Ramos (cell line): ENCODE measurements around the gene B3GALNT1.

Experiments used
- in situ Hi-C: fragments of 300-500 bp; cut with MboI; formaldehyde crosslinking; loops from one replicate; pipeline ENCODE4 v1.14.3; 2022; ENCODE audit warnings: low sequenced_read_pairs; ENCODE audit not compliant: unreplicated experiment

The B3GALNT1 gene, protein sequence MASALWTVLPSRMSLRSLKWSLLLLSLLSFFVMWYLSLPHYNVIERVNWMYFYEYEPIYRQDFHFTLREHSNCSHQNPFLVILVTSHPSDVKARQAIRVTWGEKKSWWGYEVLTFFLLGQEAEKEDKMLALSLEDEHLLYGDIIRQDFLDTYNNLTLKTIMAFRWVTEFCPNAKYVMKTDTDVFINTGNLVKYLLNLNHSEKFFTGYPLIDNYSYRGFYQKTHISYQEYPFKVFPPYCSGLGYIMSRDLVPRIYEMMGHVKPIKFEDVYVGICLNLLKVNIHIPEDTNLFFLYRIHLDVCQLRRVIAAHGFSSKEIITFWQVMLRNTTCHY

DNA sequence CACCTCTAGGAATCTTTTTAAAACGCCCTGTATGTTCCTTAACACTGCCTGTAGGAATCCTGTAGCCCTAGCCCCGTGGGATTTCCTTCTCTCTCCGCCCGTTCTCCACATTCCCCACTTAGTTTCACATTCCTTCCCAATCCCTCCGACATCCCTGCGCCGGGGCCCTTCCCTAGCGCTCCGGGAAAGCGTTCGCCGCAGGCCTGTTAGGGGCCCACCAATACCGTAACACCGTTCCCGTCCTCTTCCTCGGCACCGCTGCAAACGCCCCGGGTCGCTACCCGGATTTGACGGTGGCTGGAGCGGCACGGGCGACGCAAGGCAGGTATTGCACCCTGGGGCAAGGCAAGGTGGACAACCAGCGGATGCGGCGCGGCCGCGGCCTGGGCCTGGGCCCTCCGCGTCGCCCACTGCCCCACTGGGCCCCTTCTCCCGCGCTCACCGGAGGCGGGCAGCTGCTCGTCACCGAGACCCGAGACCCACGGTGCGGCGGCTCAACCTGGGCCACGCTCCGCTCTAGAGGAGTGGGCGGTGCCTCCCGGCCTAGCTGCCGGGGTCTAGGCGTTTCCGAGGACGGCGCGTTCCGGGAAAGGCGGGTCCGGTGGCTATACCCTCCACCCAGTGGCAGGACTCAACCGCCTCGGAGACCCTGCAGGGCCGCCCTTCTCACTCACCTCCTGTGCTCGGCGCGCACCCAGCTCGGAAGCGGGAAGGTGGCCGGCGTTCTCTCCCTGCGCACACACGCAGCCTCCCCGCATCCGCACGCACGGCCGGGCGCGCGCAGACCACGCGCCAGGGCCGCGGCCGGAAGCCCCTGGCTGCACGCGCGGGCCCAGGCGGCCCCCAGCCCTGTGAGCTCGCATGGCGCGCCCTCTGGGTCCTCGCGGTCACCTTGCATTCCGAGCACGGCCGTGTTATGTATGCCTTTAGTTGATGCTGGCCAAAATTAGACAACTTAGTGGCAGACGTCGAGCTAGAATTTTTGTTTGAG lies at the start of gene B3GALNT1:
Gene B3GALNT1 (minus strand): TSS at position 789 of the 991 bp plus-strand sequence. CDS start 18,595 bp downstream, outside the sequence.
- in situ Hi-C loops = no loop called here

GRCh38 chr3:161153480-161153879 lies 48.3 kb upstream of the B3GALNT1 start:
- in situ Hi-C loops = no loop called here

GRCh38 chr3:161150001-161150525 lies 44.9 kb upstream of the B3GALNT1 start:
- in situ Hi-C loops = no loop called here

- in situ Hi-C loops = no loop called here
Measured at GRCh38 chr3:161149529-161149928, 44.4 kb upstream of the B3GALNT1 start.

- in situ Hi-C loops = no loop called here
Measured at GRCh38 chr3:161148832-161149475, 43.8 kb upstream of the B3GALNT1 start.

- in situ Hi-C loops = no loop called here
Measured at GRCh38 chr3:161142486-161142885, 37.3 kb upstream of the B3GALNT1 start.

DNA sequence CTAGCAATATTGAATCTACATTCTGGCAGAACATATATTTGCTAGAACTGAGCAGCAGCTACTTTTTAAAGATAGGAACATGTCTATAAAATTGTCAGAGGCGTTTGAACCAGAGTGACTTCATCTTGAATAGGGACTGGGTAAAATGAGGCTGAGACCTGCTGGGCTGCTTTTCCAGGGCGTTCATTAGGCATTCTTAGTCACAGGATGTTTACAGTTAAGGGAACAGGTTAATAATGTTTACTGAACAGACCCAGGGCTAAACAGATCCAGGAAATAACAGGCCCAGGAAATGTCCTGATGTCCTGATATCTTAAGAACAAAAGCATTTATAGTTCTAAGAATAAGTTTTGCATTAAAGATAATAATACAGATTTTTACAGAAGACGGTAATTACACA lies 34.5 kb upstream of the B3GALNT1 start:
- in situ Hi-C loops = no loop called here

DNA sequence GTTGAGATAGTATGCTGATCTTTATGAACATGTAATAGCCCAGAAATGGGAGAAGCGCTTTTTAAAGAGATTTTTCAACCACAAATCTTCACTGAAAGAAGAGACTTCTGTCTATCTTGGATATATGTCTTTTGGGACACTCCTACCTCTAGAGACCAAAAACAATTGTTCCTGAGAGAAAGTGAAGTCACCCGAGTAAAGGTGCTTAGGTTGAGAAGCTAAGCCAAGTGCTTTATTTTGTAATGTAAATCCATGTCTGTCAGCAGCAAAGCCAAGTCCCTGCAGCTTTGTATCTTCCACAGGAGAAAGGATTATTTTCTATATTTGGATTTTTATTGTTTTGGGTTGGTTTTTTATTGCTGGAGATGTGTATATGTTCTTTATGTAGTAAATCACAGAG lies 32.1 kb upstream of the B3GALNT1 start:
- in situ Hi-C loops = no loop called here

DNA sequence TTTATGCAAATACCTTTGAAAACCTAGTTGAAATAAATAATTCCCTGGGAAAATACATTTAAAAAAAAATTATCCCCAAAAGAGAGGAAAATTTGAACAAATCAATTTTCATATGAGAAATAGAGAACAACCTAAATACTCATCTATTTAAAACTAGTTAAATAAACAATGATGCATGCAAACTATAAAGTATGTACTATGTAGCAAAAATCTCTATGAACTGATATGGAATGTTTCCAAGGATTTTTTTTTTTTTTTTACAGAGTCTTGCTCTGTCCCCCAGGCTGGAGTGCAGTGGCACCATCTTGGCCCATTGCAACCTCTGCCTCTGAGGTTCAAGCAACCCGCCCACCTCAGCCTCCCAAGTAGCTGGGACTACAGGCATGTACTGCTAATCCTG lies 27.2 kb upstream of the B3GALNT1 start:
- in situ Hi-C loops = no loop called here

DNA sequence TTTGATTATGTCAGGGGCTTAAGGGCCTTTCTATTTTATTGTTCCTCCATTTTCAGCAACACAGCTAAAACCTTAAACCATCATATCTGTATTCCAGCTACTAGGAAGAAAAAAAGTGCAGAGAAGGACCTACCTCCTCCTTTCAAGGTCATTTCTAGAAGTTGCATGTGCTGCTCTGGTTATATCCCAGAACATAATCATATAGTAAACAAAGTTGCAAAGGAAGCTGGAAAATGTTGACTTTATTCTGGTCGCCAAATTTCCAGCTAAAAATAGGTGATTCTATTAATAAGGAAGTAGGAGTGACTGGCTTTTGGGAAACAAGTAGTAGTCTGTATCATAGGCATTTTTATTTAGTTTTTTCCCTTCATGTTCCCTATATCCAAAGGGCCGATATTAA lies 21.3 kb upstream of the B3GALNT1 start:
- in situ Hi-C loops = no loop called here

DNA sequence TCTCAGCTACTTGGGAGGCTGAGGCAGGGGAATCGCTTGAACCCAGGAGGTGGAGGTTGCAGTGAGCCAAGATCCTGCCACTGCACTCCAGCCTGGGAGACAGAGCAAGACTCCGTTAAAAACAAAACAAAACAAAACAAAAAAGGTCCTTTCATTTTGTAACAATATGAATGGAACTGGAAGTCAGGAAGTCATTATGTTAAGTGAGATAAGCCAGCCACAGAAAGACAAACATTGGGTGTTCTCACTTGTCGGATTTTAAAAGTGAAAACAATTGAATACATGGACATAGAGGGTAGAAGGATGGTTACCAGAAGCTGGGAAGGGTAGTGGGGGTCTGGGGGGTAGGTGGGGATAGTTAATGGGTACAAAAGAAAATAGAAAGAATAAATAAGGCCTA lies 12.5 kb upstream of the B3GALNT1 start:
- in situ Hi-C loops = no loop called here

- in situ Hi-C loops = no loop called here
Measured at GRCh38 chr3:161108840-161109239, 3.7 kb upstream of the B3GALNT1 start.

DNA sequence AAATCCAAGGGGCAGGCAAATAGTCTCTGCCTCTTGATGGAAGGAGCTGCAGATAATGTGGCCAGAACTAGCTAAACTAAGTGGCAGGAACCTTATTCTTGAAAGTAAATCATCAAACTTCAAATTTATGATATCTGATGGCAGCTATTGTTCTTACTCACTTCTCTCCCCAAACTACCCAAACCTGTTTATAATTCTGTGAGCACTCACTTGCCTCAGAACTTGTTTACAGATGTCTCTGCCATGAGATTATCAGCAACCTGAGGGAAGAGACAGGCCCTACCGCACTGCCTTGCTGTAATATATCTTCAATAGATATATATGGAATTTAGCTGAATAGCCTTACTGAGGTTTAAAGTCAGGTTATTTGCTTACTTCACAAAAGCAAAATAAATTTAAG lies 2.2 kb upstream of the B3GALNT1 start:
- in situ Hi-C loops = no loop called here

DNA sequence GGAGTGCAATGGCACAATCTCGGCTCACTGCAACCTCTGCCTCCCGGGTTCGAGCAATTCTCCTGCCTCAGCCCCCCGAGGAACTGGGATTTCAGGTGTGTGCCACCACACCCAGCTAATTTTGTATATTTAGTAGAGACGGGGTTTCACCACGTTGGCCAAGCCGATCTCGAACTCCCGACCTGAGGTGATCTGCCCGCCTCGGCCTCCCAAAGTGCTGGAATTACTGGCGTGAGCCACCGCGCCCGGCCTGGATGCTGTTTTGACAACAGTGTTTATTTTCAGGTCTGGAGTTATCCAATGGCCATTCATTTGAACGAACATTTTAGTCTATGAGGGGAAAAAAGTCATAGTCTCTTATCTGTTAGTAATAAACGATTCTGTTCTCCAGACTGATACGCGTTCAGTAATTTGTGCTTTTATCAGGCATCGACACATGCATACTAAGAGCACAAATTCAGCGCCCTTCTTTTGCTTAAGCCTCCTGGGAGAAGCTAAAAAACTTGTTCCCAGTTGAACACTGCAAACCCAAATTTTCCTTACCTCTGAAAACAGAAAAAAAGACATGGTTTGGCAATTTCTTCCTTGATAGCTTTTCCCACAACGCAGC lies 1.3 kb downstream of the B3GALNT1 start:
- in situ Hi-C loops = no loop called here

DNA sequence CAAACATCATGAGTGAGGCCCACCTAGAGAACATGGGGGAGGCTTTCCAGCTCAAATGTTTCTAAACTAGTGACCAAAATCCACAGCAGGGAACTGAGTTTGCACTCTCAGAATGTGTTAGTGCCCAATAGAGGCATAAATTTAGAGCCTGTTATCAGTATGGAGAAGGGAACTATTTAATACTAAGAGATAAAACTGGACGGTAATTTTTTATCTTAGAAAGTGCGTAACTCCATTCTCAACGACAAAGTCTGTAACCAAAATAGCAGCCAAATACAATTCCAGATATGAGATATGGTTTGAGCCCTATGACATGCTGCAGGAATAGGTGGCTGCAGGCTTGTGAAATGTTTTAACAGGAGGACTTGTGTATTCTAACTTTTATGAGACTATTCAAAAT lies 3.5 kb downstream of the B3GALNT1 start:
- in situ Hi-C loops = no loop called here

GRCh38 chr3:161100994-161101393 lies 4.2 kb downstream of the B3GALNT1 start:
- in situ Hi-C loops = no loop called here

DNA sequence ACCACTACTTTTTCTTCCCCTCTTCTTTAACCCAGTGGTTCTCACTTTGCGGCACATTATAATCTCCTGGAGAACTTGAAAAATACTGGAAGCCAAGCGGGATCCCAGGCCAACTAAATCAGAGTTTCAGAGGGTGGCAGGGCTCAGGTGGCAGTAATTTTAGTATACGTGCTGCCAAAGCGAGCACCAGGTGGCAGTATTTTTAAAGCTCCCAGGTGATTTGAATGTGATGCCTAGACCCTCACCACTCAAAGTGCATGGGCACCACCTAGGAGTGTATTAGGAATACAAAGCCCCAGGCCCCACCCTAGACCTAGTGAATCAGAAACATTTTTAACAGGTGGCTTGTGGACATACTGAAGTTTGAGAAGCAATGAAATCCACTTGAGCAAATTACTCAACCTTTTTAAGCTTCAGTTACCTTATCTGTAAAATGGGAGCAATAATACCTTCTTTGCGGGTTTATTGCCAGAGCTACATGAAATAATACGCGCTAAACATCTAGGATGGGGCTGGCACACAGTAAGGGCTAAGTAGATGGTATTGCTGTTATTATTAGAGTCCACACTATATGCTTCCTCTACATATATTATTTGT lies 8.3 kb downstream of the B3GALNT1 start:
- in situ Hi-C loops = loop anchor here (10.0 kb wide), 1 partner anchor 178 kb away; no protein-coding TSS in a partner anchor

DNA sequence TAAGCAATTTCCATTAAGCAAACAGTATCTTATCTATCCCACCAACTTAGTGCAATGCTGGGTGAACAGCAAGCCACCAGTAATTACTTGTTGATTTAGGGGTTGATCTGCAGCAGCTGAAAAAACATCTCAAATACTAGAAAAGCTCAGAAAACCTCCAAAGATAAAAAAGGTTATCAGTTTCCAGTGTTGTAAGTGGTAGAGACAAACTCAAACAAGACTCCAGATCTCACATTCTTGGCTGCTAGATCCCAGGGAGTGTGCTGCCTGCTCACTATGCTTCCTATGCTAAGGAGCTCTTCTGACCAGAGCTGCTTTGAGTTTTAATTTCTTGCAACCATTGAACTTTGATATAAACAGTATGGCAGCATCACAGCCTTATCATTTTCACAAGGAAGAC lies 11.3 kb downstream of the B3GALNT1 start:
- in situ Hi-C loops = loop anchor here (10.0 kb wide), 1 partner anchor 181 kb away; no protein-coding TSS in a partner anchor

GRCh38 chr3:161084277-161084676 lies 20.9 kb downstream of the B3GALNT1 start:
- in situ Hi-C loops = no loop called here

GRCh38 chr3:161083131-161083530 lies 22.0 kb downstream of the B3GALNT1 start:
- in situ Hi-C loops = no loop called here
